ENCODE measurements around the gene MARCKS. TPM values are rescaled to one million over a fixed set of nuclear protein-coding genes. Genes with fewer than 3 reads are reported as not detected.
A peak's percentile ranks its signal among the peaks of the same experiment; 100 is the strongest.

MARCKS gene
- total RNA-seq, 1 donor from 2014 or later, result 163 TPM

GRCh38 chr6:113893866-113894265 lies 36.7 kb downstream of the MARCKS start:
- H3K4me2 ChIP-seq, result no peak overlapping the region
- no peak overlapping the region for H3K27ac ChIP-seq
- DNase-seq (ENCODE audit: low spot score), result no peak
- Mint-ChIP-seq H3K27ac (peak overlapping the region; percentile 1), H3K4me3 (no peak overlapping the region), H3K27me3 (ENCODE audit: insufficient read depth, low read depth) (peaks cover 6% of the 10 kb centered on the region), H3K36me3 (peaks cover 4% of the 10 kb centered on the region), H3K4me1 (no peaks in the 10 kb centered on the region), H3K9me3 (peaks cover 20% of the 10 kb centered on the region)
- peak overlapping the region; percentile 30 for H2AFZ ChIP-seq (replicated peaks)
- no peaks in the 10 kb centered on the region for H3K36me3 ChIP-seq
- no peak for TF ChIP-seq EZH2phosphoT487 (IDR thresholded peaks at IDR 0.05)
- TF ChIP-seq EZH2 (IDR thresholded peaks at IDR 0.05), result no peak
- H3F3A ChIP-seq (ENCODE audit: low read depth), result no peaks in the 10 kb centered on the region
- H3K9ac ChIP-seq, result no peak overlapping the region
- H3K27me3 ChIP-seq, result no peaks in the 10 kb centered on the region
- H4K20me1 ChIP-seq (ENCODE audit: low read depth), result no peaks in the 10 kb centered on the region
- no peaks in the 10 kb centered on the region for H3K9me3 ChIP-seq (ENCODE audit: low read depth)
- no peaks in the 10 kb centered on the region for H3K79me2 ChIP-seq (ENCODE audit: low read depth)
- H3K4me1 ChIP-seq, result no peaks in the 10 kb centered on the region
- no peak overlapping the region for H3K4me3 ChIP-seq

DNA sequence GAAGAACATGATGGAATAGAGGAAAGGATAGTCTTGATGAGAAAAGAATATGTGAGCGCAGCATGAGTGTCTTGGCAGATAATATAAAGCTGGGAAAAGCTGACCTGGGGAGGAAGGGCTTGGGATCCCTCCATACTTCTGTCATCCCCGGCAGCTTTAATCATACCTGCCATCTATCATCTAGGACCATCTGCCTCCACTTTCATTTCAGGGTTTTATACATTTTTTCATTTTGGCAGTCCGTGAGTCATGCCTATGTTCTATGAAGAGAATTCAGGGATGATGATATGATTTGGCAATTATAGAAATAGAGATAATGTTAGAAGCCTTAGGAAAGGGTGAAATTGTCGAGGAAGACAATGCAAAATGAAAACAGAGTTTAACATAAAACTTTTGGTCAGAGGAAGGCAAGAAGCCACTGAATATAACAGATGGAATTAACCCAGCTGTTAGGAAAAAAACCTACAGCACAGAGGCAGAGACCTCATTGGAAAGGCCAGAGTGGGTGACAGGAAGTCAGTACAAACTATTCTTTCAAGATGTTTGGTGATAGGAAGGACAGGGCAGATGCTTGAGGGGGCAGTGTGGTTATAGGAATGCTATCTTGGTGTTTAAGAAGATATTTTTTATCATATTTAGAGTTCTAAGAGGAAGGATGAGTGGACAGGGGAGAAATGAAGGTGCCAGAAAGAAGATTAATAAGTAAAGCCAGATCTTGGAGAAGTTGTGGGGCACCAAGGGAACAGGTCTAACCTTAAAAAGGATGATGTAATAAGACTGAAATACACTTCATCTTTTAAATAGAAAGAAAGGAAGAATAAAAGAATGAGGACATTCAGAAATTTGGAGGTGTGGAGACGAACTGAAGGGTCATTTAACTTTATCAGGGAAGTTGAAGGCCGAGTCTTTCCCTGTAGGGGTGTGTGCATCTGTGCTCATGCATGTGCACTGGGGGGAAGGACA lies 37.8 kb downstream of the MARCKS start:
- Histone ChIP-seq H3K79me2 (ENCODE audit: low read depth) (no peaks in the 10 kb centered on the region), H3K4me1 (no peaks in the 10 kb centered on the region), H3K36me3 (no peaks in the 10 kb centered on the region), H4K20me1 (ENCODE audit: low read depth) (no peaks in the 10 kb centered on the region), H3K4me2 (no peak overlapping the region), H3K27me3 (no peaks in the 10 kb centered on the region), H3K27ac (no peak overlapping the region), H3K9me3 (ENCODE audit: low read depth) (no peaks in the 10 kb centered on the region), H3K4me3 (no peak overlapping the region), H2AFZ (replicated peaks) (no peak overlapping the region), H3K9ac (no peak overlapping the region), H3F3A (ENCODE audit: low read depth) (no peaks in the 10 kb centered on the region)
- Mint-ChIP-seq H3K36me3 (peaks cover 4% of the 10 kb centered on the region), H3K9me3 (peaks cover 20% of the 10 kb centered on the region), H3K27me3 (ENCODE audit: insufficient read depth, low read depth) (peaks cover 4% of the 10 kb centered on the region), H3K4me3 (no peak overlapping the region), H3K4me1 (no peaks in the 10 kb centered on the region), H3K27ac (no peak overlapping the region)
- TF ChIP-seq EZH2phosphoT487 (IDR thresholded peaks at IDR 0.05), result no peak
- TF ChIP-seq CTCF (IDR thresholded peaks at IDR 0.05), result no peak
- TF ChIP-seq EZH2 (IDR thresholded peaks at IDR 0.05), result no peak
- DNase-seq (ENCODE audit: low spot score), result no peak

GRCh38 chr6:113901482-113901881 lies 44.3 kb downstream of the MARCKS start:
- no peaks in the 10 kb centered on the region for H4K20me1 ChIP-seq (ENCODE audit: low read depth)
- no peak overlapping the region for H3K27ac Mint-ChIP-seq
- DNase-seq (ENCODE audit: low spot score), result no peak

More at GRCh38 chr6:113901482-113901881, 44.3 kb downstream of the MARCKS start:
- Mint-ChIP-seq H3K4me1 (peaks cover 4% of the 10 kb centered on the region), H3K9me3 (peaks cover 14% of the 10 kb centered on the region), H3K36me3 (peaks cover 3% of the 10 kb centered on the region), H3K4me3 (no peak overlapping the region), H3K27me3 (ENCODE audit: insufficient read depth, low read depth) (peaks cover 3% of the 10 kb centered on the region)
- Histone ChIP-seq H3F3A (ENCODE audit: low read depth) (no peaks in the 10 kb centered on the region), H3K79me2 (ENCODE audit: low read depth) (no peaks in the 10 kb centered on the region), H3K36me3 (no peaks in the 10 kb centered on the region), H3K27ac (no peak overlapping the region), H2AFZ (replicated peaks) (no peak overlapping the region), H3K4me2 (no peak overlapping the region), H3K4me1 (no peaks in the 10 kb centered on the region), H3K4me3 (no peak overlapping the region), H3K27me3 (no peaks in the 10 kb centered on the region), H3K9me3 (ENCODE audit: low read depth) (no peaks in the 10 kb centered on the region), H3K9ac (no peak overlapping the region)
- TF ChIP-seq CTCF (IDR thresholded peaks at IDR 0.05), result no peak
